OCI-LY3 (cell line): ENCODE measurements around the gene REEP6.

Experiments used
- H2AFZ ChIP-seq: fragments of 200-600, 300-600 bp; shearing (Covaris generic); 2 replicates; pipeline ENCODE4 v1.6.0; 2014; ENCODE audit warnings: antibody characterized with exemption, low read depth, low read length
- H3K27ac ChIP-seq: fragments of 200-600, 300-600 bp; sonication (generic); 2 replicates; pipeline ENCODE4 v1.5.1; 2014; ENCODE audit warnings: mild to moderate bottlenecking, low read length, moderate library complexity, mixed read lengths
- H3K27me3 ChIP-seq: fragments of 200-600, 300-600 bp; sonication (generic); 2 replicates; pipeline ENCODE4 v1.6.1; 2014; ENCODE audit warnings: low read depth, low read length, mixed read lengths
- H3K36me3 ChIP-seq: fragments of 200-600, 300-600 bp; sonication (generic); replicated peaks from 2 replicates; pipeline ENCODE3; 2014; ENCODE audit warnings: low read depth, low read length, mixed read lengths
- H3K4me1 ChIP-seq: fragments of 300-600, 200-600 bp; sonication (generic); 2 replicates; pipeline ENCODE4 v1.6.1; 2014; ENCODE audit warnings: low read length, mixed read lengths
- H3K4me2 ChIP-seq: fragments of 200-600, 300-600 bp; sonication (generic); 2 replicates; pipeline ENCODE4 v1.6.1; 2014; ENCODE audit warnings: low read length, mixed read lengths
- H3K4me3 ChIP-seq: fragments of 300-600, 200-600 bp; sonication (generic); 2 replicates; pipeline ENCODE4 v1.5.1; 2014; ENCODE audit warnings: antibody characterized with exemption, mild to moderate bottlenecking, low read length, moderate library complexity
- H3K79me2 ChIP-seq: fragments of 300-600, 200-600 bp; shearing (Covaris generic); 2 replicates; pipeline ENCODE4 v1.6.1; 2014; ENCODE audit warnings: mild to moderate bottlenecking, low read length, mixed read lengths
- H3K9ac ChIP-seq: fragments of 300-600, 200-600 bp; shearing (Covaris generic); 2 replicates; pipeline ENCODE4 v1.6.0; 2014; ENCODE audit warnings: mild to moderate bottlenecking, low read length, moderate library complexity
- H3K9me3 ChIP-seq: fragments of 200-600, 300-600 bp; shearing (Covaris generic); 2 replicates; pipeline ENCODE4 v1.6.1; 2014; ENCODE audit warnings: low read length, mixed read lengths; ENCODE audit not compliant: insufficient read depth
- H4K20me1 ChIP-seq: fragments of 200-600, 300-600 bp; sonication (generic); 2 replicates; pipeline ENCODE4 v1.6.1; 2016; ENCODE audit warnings: low read length, mixed read lengths; ENCODE audit not compliant: insufficient read depth
- CTCF ChIP-seq: fragments of 200-600, 300-600 bp; sonication (generic); IDR thresholded peaks from 2 replicates; pipeline ENCODE4 v1.5.1; 2014; ENCODE audit warnings: antibody characterized with exemption, low read length, low read depth
- EZH2phosphoT487 ChIP-seq: fragments of 200-600 bp; shearing (Covaris generic); IDR thresholded peaks from 2 replicates; pipeline ENCODE4 v1.6.1; 2018; ENCODE audit warnings: antibody characterized with exemption, mixed run types, low read depth

Gene REEP6

GRCh38 chr19:1481893-1482360 is 9.1 kb upstream of the REEP6 start:
- H3K9ac ChIP-seq: no peak overlapping the region
- no peaks in the 10 kb centered on the region for H3K9me3 ChIP-seq

GRCh38 chr19:1482361-1483130 is 8.4 kb upstream of the REEP6 start:
- Histone ChIP-seq H3K4me1 (peaks cover 3% of the 10 kb centered on the region; the same call in 1 of the 2 replicates), H3K4me3 (no peak overlapping the region), H3K9ac (no peak overlapping the region), H3K9me3 (no peaks in the 10 kb centered on the region), H3K4me2 (no peak overlapping the region), H3K36me3 (no peaks in the 10 kb centered on the region), H3K27me3 (no peaks in the 10 kb centered on the region), H4K20me1 (no peaks in the 10 kb centered on the region), H3K79me2 (peaks cover 14% of the 10 kb centered on the region), H2AFZ (no peak overlapping the region), H3K27ac (no peak overlapping the region)
- TF ChIP-seq CTCF (no peak), EZH2phosphoT487 (no peak)

More at GRCh38 chr19:1481893-1482360, 9.1 kb upstream of the REEP6 start:
- H3K4me2 ChIP-seq: no peak overlapping the region
- peaks cover 4% of the 10 kb centered on the region for H3K36me3 ChIP-seq
- H2AFZ ChIP-seq: no peak overlapping the region
- no peaks in the 10 kb centered on the region for H3K27me3 ChIP-seq
- H3K79me2 ChIP-seq: peaks cover 20% of the 10 kb centered on the region
- no peak overlapping the region for H3K27ac ChIP-seq
- H3K4me3 ChIP-seq: no peak overlapping the region
- peaks cover 6% of the 10 kb centered on the region; the same call in 1 of the 2 replicates for H3K4me1 ChIP-seq
- H4K20me1 ChIP-seq: no peaks in the 10 kb centered on the region
- TF ChIP-seq EZH2phosphoT487 (no peak), CTCF (no peak)

- Histone ChIP-seq H3K36me3 (no peaks in the 10 kb centered on the region), H3K27ac (no peak overlapping the region), H3K4me1 (no peaks in the 10 kb centered on the region), H3K27me3 (no peaks in the 10 kb centered on the region), H3K79me2 (peaks cover 6% of the 10 kb centered on the region), H2AFZ (no peak overlapping the region), H4K20me1 (no peaks in the 10 kb centered on the region), H3K4me2 (no peak overlapping the region), H3K4me3 (no peak overlapping the region), H3K9ac (no peak overlapping the region), H3K9me3 (no peaks in the 10 kb centered on the region)
- TF ChIP-seq CTCF (no peak), EZH2phosphoT487 (no peak)
These were observed 7.6 kb upstream of the REEP6 start for GRCh38 chr19:1483131-1483978.

- Histone ChIP-seq H4K20me1 (no peaks in the 10 kb centered on the region), H3K4me2 (no peak overlapping the region), H3K79me2 (no peaks in the 10 kb centered on the region), H3K9me3 (no peaks in the 10 kb centered on the region), H3K9ac (no peak overlapping the region), H3K4me1 (no peaks in the 10 kb centered on the region), H3K27ac (no peak overlapping the region), H3K4me3 (no peak overlapping the region), H3K36me3 (no peaks in the 10 kb centered on the region), H3K27me3 (no peaks in the 10 kb centered on the region), H2AFZ (no peak overlapping the region)
- no peak for TF ChIP-seq EZH2phosphoT487
- TF ChIP-seq CTCF: no peak
These were observed 7.0 kb upstream of the REEP6 start for GRCh38 chr19:1483979-1484428.
